Mesenchymal stem cell (in vitro differentiated cells and primary cell): ENCODE data around the gene ATP10A.

ENCODE experiments used
- DNase-seq: peaks from one replicate; pipeline ENCODE4 v3.0.0-alpha.2; 2013
- H2AFZ ChIP-seq: one replicate; pipeline ENCODE4 v1.6.1; 2013; ENCODE audit warnings: low read depth, mild to moderate bottlenecking, control low read depth, inconsistent platforms, low read length, moderate library complexity
- H2AK5ac ChIP-seq: 2 replicates; pipeline ENCODE4 v1.6.1; 2013; ENCODE audit warnings: low read length, moderate library complexity, mild to moderate bottlenecking, inconsistent platforms; ENCODE audit not compliant: severe bottlenecking
- H2BK120ac ChIP-seq: one replicate; pipeline ENCODE4 v1.6.1; 2013; ENCODE audit warnings: low read depth, mild to moderate bottlenecking, inconsistent platforms, low read length, moderate library complexity
- H2BK12ac ChIP-seq, 2 experiments: one replicate each; pipeline ENCODE4 v1.6.1; 2013; ENCODE audit warnings: inconsistent platforms in 2 of 2, low read length in 2 of 2, mild to moderate bottlenecking in 2 of 2, moderate library complexity in 2 of 2, control low read depth in 1 of 2
- H2BK15ac ChIP-seq: one replicate; pipeline ENCODE4 v1.6.1; 2013; ENCODE audit warnings: mild to moderate bottlenecking, low read depth, inconsistent platforms; ENCODE audit not compliant: poor library complexity, severe bottlenecking
- H2BK5ac ChIP-seq: 2 replicates; pipeline ENCODE4 v1.6.1; 2013; ENCODE audit warnings: low read depth, mild to moderate bottlenecking, low read length, control low read depth, inconsistent platforms; ENCODE audit not compliant: poor library complexity, severe bottlenecking
- H3K14ac ChIP-seq, 2 experiments: one replicate each; pipeline ENCODE4 v1.6.1; 2013; ENCODE audit warnings: inconsistent platforms in 2 of 2, low read length in 2 of 2, control low read depth in 1 of 2, mild to moderate bottlenecking in 1 of 2, moderate library complexity in 1 of 2
- H3K18ac ChIP-seq, 2 experiments: one replicate each; pipeline ENCODE4 v1.6.1; 2013; ENCODE audit warnings: inconsistent platforms in 2 of 2, low read length in 2 of 2, control low read depth in 1 of 2, low read depth in 1 of 2, mild to moderate bottlenecking in 1 of 2
- H3K23ac ChIP-seq, 2 experiments: one replicate each; pipeline ENCODE4 v1.6.1; 2013; ENCODE audit warnings: inconsistent platforms in 2 of 2, low read length in 2 of 2, mild to moderate bottlenecking in 2 of 2, moderate library complexity in 2 of 2, control low read depth in 1 of 2
- H3K27ac ChIP-seq: 2 replicates; pipeline ENCODE4 v1.5.1; 2013; ENCODE audit warnings: mild to moderate bottlenecking, moderate library complexity, low read length, control low read depth, inconsistent platforms; ENCODE audit not compliant: poor library complexity, severe bottlenecking
- H3K27me3 ChIP-seq, 2 experiments: 2 replicates each; pipeline versions ENCODE4 v1.6.1 to v1.7.0; 2013; ENCODE audit warnings: low read length in 2 of 2, mild to moderate bottlenecking in 2 of 2, moderate library complexity in 2 of 2, control low read depth in 1 of 2, inconsistent platforms in 1 of 2; ENCODE audit not compliant: control insufficient read depth in 1 of 2, insufficient read depth in 1 of 2
- H3K36me3 ChIP-seq, 2 experiments: 2 replicates each; pipeline versions ENCODE4 v1.6.1 to v1.7.0; 2013; ENCODE audit warnings: low read length in 2 of 2, control low read depth in 1 of 2, inconsistent platforms in 1 of 2, low read depth in 1 of 2, mild to moderate bottlenecking in 1 of 2; ENCODE audit not compliant: insufficient read depth in 2 of 2, control insufficient read depth in 1 of 2
- H3K4ac ChIP-seq, 2 experiments: one replicate each; pipeline ENCODE4 v1.6.1; 2013; ENCODE audit warnings: inconsistent platforms in 2 of 2, low read length in 2 of 2, mild to moderate bottlenecking in 2 of 2, moderate library complexity in 2 of 2, control low read depth in 1 of 2, low read depth in 1 of 2
- H3K4me1 ChIP-seq: 2 replicates; pipeline ENCODE4 v1.6.1; 2013; ENCODE audit warnings: low read depth, low read length, control low read depth; ENCODE audit not compliant: control insufficient read depth, insufficient read depth
- H3K4me2 ChIP-seq: 2 replicates; pipeline ENCODE4 v1.6.1; 2013; ENCODE audit warnings: low read length, mild to moderate bottlenecking, inconsistent platforms; ENCODE audit not compliant: poor library complexity, severe bottlenecking
- H3K4me3 ChIP-seq, 2 experiments: 2 replicates each; pipeline versions ENCODE4 v1.5.1 to v1.7.0; 2013; ENCODE audit warnings: low read length in 2 of 2, mild to moderate bottlenecking in 2 of 2, control low read depth in 1 of 2, low read depth in 1 of 2; ENCODE audit not compliant: insufficient read depth in 1 of 2
- H3K79me1 ChIP-seq: replicated peaks from 2 replicates; pipeline ENCODE4 v1.6.1; 2013; ENCODE audit warnings: mild to moderate bottlenecking, control low read depth, low read length, inconsistent platforms; ENCODE audit not compliant: poor library complexity, severe bottlenecking
- H3K9ac ChIP-seq: 2 replicates; pipeline ENCODE4 v1.7.0; 2013; ENCODE audit warnings: mild to moderate bottlenecking, low read length, moderate library complexity
- H3K9me3 ChIP-seq: 2 replicates; pipeline ENCODE4 v1.7.0; 2013; ENCODE audit warnings: mild to moderate bottlenecking, low read length; ENCODE audit not compliant: control insufficient read depth
- H4K8ac ChIP-seq: one replicate; pipeline ENCODE4 v1.6.1; 2013; ENCODE audit warnings: inconsistent platforms, mild to moderate bottlenecking, low read length, moderate library complexity
- H4K91ac ChIP-seq: one replicate; pipeline ENCODE4 v1.6.1; 2013; ENCODE audit warnings: mild to moderate bottlenecking, low read length, inconsistent platforms
- WGBS: methylation state at CpG from one replicate; pipeline ENCODE4 v1.1.7; 2013; ENCODE audit warnings: mixed read lengths; 5-methylcytosine and 5-hydroxymethylcytosine counted together

ATP10A gene

GRCh38 chr15:25897658-25898057 is 34.5 kb upstream of the ATP10A start:
- Histone ChIP-seq H3K27me3 (no peaks in the 10 kb centered on the region), H3K4me3 (no peak overlapping the region), H3K4me2 (no peak overlapping the region), H3K27ac (no peak overlapping the region), H3K14ac (no peak overlapping the region), H2BK15ac (no peak overlapping the region), H2AFZ (no peak overlapping the region), H3K36me3 (no peaks in the 10 kb centered on the region), H3K4ac (no peak overlapping the region), H4K8ac (no peak overlapping the region), H3K18ac (no peak overlapping the region), H3K9ac (no peak overlapping the region), H3K9me3 (no peaks in the 10 kb centered on the region), H4K91ac (no peak overlapping the region), H2BK12ac (no peak overlapping the region), H3K79me1 (no peaks in the 10 kb centered on the region), H2AK5ac (no peak overlapping the region), H3K4me1 (peaks cover 9% of the 10 kb centered on the region), H2BK120ac (no peak overlapping the region), H2BK5ac (no peak overlapping the region), H3K23ac (no peak overlapping the region)
- no peak for DNase-seq

GRCh38 chr15:25894371-25894902 is 31.3 kb upstream of the ATP10A start:
- Histone ChIP-seq H3K36me3 (no peaks in the 10 kb centered on the region), H3K9me3 (no peaks in the 10 kb centered on the region), H3K14ac (no peak overlapping the region), H4K8ac (no peak overlapping the region), H2AFZ (no peak overlapping the region), H3K27ac (no peak overlapping the region), H2BK5ac (no peak overlapping the region), H2BK12ac (no peak overlapping the region), H2BK120ac (no peak overlapping the region), H3K23ac (no peak overlapping the region), H2BK15ac (no peak overlapping the region), H3K79me1 (no peaks in the 10 kb centered on the region), H3K18ac (no peak overlapping the region), H3K4me1 (peaks cover 9% of the 10 kb centered on the region), H3K27me3 (no peaks in the 10 kb centered on the region), H3K4me3 (no peak overlapping the region), H4K91ac (no peak overlapping the region), H3K9ac (no peak overlapping the region), H3K4ac (no peak overlapping the region), H2AK5ac (no peak overlapping the region), H3K4me2 (no peak overlapping the region)
- 76% methylated on average over 3 of the region's 3 CpGs for WGBS
- no peak for DNase-seq

- Histone ChIP-seq H2BK5ac (no peak overlapping the region), H3K4me2 (no peak overlapping the region), H3K14ac (no peak overlapping the region), H2BK15ac (no peak overlapping the region), H2BK120ac (no peak overlapping the region), H2AFZ (no peak overlapping the region), H3K79me1 (no peaks in the 10 kb centered on the region), H4K8ac (no peak overlapping the region), H3K9ac (no peak overlapping the region), H3K4me1 (peaks cover 9% of the 10 kb centered on the region), H3K4me3 (no peak overlapping the region), H3K18ac (no peak overlapping the region), H2AK5ac (peak overlapping the region; percentile 42), H3K27ac (no peak overlapping the region), H4K91ac (no peak overlapping the region), H3K23ac (no peak overlapping the region), H3K9me3 (no peaks in the 10 kb centered on the region), H3K27me3 (no peaks in the 10 kb centered on the region), H3K36me3 (no peaks in the 10 kb centered on the region), H2BK12ac (no peak overlapping the region), H3K4ac (no peak overlapping the region)
- no peak for DNase-seq
- 72% methylated on average over 5 of the region's 5 CpGs for WGBS
These were observed 30.5 kb upstream of the ATP10A start for GRCh38 chr15:25893596-25893995.

- no peak overlapping the region for H2AFZ ChIP-seq
- H3K36me3 ChIP-seq, result no peaks in the 10 kb centered on the region
- no peak overlapping the region for H3K4me3 ChIP-seq
- peaks cover 0 to 4% of the 10 kb centered on the region in 2 experiments for H3K27me3 ChIP-seq
- peak overlapping the region; percentile 67 for H3K27ac ChIP-seq
- peak overlapping the region; percentile 4 for H2BK5ac ChIP-seq
- H3K14ac ChIP-seq, result no peak overlapping the region
- H3K79me1 ChIP-seq, result no peaks in the 10 kb centered on the region
- no peak overlapping the region for H4K8ac ChIP-seq
- H4K91ac ChIP-seq, result no peak overlapping the region
- no peak overlapping the region for H3K23ac ChIP-seq
- H3K4ac ChIP-seq, result no peak overlapping the region
- 64% methylated on average over 3 of the region's 3 CpGs for WGBS
- no peak overlapping the region for H3K9ac ChIP-seq
- no peak overlapping the region for H3K4me2 ChIP-seq
- no peak overlapping the region for H2BK15ac ChIP-seq
- no peak overlapping the region for H2BK12ac ChIP-seq
- no peak overlapping the region for H3K18ac ChIP-seq
- no peak for DNase-seq
- H2AK5ac ChIP-seq, result no peak overlapping the region
- H3K9me3 ChIP-seq, result no peaks in the 10 kb centered on the region
- H2BK120ac ChIP-seq, result no peak overlapping the region
- H3K4me1 ChIP-seq, result peaks cover 9% of the 10 kb centered on the region
These were observed 29.0 kb upstream of the ATP10A start for GRCh38 chr15:25892126-25892525.
